GM18498 (cell line): ENCODE measurements around the gene DVL2.

ENCODE experiments used
- ATAC-seq: cut with Tn5 transposase; IDR thresholded peaks from one replicate; pipeline ENCODE4 v1.9.1; 2021; ENCODE audit warnings: mild to moderate bottlenecking, moderate library complexity; ENCODE audit not compliant: unreplicated experiment

Gene DVL2

DNA sequence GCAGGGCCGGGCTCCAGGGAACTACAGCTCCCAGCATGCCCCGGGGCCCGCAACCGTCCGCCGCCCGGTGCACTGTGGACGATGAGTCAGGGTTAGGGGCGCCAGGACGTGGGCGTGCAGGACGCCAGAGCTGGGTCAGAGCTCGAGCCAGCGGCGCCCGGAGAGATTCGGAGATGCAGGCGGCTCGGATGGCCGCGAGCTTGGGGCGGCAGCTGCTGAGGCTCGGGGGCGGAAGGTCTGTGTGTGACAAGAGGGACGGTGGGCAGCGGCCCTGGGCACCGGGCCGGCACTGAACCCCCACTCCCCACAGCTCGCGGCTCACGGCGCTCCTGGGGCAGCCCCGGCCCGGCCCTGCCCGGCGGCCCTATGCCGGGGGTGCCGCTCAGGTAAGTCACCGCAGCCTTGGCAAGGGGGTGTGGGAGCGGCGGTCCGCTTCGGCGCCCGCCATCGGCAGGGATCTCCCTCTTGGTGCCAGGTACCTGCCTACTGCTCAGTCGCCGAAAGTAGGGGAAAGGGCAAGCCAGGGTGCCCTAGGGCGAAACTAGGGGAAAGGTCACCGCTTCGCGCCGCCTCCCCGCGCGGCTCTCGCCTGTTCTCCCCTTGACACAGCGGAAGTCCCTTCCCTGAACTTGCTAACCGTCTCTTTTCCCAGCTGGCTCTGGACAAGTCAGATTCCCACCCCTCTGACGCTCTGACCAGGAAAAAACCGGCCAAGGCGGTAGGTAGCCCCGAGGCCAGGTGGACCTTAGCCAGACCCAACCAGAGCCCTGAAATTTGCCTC lies 14.3 kb downstream of the DVL2 start, which contains the start of the genes ACADVL and DLG4:
TSS of gene ACADVL (plus strand) at position 127 of the 781 bp plus-strand sequence. CDS start at position 174, 47 bp downstream.
TSS of gene DLG4 (minus strand) at position 25 of the 781 bp plus-strand sequence.
- ATAC-seq: peak; percentile 53

DNA sequence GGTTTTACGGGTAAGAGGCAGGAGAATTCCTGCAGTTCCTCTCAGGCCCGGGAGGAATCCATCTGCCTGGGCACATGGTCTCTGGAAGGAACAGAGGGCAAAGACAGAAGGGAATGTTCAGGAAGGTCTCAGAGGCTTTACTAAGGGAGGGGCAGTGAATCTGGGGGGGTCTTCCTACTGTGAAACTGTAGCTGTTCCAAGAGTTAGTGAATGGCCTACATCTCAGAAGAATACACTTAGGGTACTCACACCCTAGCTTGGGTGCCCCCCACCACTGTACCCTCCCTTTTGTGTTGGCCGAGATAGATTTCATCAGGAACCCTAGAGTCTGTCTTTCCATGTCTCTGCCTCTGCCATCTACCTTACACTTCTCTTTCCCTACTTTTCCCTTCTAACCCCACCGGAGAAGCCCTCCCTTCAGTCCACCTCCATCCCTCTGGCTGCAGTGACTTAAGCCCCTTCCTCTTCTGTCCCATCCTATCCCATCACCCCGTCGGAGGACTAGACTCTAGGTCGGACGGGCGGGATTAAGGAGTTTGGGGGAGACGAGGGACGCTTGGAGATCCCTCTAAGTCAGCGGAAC lies 15.0 kb downstream of the DVL2 start:
- ATAC-seq: no peak

DNA sequence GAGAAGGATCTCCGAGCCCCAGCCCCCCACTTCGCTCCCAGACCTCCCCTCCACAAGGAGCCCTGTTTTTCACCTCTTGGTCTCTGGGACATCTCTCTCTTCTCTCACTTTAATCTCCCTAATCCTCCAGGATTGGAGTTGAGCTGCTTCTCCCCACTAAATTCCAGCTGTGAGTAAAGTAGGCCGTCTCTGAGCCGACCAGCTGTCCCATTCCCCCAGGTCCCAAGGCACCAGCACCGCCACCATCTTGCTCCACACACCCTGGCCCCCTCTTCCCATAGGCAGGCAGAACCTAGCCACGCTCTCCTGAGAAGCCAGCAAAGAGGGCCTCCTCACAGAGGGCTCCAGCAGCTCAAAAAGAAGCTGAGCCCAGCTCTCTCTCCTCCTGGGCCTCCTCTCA lies 15.6 kb downstream of the DVL2 start:
- ATAC-seq: no peak

DNA sequence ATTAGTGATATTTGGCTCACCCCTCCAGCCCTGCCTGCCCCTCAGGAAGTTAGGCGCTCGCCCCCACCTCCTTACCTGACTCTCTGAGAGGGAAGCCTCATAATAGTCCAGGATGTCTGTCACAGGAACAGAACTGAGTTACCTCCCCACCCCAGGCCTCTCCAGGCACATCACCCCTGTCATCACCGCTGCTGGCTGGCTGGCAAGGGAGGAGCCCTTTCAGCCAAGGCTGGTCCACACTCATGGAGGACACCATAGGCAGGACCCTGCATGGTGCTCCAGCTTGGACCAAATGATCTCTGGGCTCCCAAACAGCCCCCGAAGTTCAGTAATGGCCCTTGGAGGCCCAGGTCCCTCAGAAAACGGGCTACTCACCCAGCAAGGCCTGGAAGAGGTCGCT lies 16.2 kb downstream of the DVL2 start:
- ATAC-seq: no peak

DNA sequence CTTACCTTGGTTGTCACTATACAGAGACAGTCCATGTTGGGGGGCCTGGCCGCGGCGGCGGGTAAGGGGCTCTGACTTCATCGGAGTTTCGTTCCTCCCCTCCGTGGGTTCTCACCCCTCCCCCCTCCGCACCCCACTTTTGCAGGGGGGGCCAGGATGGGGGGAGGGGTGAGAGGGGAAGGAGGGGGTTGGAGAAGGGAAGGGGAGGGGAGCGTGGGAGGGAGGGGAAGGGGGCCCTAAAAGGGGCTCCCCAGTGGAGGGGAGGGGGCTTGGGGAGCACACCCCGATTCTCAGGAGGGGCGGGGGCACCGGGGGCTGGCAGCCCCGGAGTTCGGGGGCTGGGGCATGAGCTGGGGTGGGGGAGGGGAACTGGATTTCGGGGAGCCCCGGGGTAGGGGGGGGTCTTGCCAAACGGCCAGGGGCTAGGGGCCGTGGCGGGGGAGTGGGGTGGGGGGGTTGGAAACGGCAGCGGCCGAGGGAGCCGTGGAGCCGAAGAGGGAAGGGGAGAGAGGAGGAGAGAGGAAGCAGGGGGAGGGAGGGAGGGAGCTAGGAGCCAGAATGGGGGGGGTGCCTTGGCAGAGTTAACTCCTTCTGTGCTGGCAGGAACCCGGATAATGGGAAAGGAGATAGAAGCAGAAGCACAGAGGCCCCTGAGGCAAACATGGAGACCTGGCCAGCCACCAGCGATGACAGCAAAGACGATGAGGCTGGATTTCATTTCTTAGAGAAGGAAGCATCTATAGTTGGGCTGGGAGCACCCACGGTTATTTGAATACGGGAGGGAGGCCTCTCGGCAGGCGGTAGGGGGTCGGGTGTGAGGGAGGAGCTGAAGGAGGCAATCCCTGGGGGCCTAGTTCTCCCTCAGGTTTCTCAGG lies 17.0 kb downstream of the DVL2 start:
- no peak for ATAC-seq

DNA sequence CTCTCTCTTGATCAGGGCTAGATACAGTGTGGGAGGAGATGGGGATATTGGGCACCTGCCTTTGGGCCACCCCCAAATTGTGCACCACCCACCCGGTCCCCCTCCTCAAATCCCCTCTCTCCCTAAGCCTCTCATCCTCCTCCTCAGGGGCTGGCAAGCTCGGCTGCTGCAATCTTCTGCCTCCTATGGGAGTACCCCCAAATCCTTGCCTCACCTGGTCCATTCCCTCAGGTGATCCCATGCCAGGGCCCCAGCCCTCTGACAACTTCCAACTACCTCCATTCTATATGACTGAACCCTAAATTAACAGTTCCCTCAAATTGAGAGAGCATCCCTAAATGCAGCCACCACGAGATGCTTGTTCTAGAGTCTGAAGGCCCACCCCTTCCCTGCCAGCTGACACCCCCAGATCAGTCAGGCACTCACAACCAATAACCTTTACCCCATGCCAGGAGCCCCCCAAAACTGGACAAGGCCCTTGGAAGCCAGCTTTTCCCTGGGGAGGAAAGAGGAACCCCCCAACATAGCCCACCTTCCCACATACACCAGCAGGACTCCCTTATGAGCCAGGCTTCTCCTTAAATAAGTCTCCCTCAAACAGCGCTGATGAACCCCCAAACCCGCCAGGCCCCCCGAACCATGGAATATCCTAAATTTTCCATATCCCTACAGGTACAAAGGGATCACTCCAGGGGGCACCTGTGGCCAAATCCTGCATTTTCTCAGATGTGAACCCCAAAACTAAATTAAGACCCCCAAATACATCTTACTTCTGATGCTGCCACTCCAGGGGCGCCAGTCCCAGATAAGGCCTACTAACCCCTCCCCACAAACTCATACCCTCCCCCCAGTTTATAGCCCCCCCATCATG lies 17.8 kb downstream of the DVL2 start:
- ATAC-seq: no peak

DNA sequence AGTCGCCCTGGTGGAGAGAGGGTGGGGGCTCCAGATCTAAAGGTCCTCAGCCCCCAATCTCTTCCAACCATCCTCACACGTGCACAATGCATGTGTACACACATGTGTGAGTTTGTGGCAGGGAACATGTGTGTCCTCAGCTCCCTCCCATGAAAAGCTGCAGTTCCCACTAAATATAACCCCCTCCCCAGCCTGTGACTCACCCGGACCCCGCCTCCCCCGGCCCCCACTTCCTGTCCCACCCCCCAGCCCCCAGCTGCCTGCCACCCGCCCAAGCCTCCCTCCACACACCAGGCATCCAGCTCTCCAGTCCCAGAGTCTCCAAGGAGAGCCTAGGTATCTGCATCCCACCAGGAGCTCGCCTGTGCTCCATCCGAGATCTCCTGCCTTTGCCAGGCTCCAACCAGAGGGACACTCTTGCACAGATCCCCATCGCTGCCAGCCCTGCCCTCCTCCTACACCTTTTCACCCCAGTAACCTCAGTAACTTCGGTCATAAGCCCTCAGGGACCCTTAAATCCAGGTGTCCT lies 18.6 kb downstream of the DVL2 start:
- no peak for ATAC-seq

DNA sequence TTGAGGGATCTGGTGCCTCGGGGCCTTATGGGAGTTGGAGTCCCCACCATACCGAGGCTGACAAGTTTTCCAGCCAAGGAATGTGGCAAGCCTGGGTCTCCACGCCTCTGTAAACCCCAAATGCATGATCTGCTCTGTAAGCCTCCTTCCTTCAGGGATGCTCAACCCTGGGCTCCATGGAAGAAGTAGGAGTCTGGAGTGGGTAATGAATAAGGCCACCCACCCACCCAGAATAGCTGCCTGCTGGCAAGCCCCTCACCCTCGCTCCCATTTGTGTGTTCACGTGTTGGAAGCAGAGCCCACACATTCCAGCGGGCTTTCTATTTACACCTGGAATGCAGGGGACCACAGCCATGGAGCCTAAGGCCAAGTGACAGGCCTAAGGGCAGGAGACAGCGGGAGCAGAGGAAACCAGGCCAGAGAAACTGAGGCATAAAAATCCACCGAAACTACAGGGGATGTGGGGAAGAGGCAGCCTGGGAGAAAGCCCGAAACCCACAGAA lies 19.1 kb downstream of the DVL2 start:
- ATAC-seq: no peak

DNA sequence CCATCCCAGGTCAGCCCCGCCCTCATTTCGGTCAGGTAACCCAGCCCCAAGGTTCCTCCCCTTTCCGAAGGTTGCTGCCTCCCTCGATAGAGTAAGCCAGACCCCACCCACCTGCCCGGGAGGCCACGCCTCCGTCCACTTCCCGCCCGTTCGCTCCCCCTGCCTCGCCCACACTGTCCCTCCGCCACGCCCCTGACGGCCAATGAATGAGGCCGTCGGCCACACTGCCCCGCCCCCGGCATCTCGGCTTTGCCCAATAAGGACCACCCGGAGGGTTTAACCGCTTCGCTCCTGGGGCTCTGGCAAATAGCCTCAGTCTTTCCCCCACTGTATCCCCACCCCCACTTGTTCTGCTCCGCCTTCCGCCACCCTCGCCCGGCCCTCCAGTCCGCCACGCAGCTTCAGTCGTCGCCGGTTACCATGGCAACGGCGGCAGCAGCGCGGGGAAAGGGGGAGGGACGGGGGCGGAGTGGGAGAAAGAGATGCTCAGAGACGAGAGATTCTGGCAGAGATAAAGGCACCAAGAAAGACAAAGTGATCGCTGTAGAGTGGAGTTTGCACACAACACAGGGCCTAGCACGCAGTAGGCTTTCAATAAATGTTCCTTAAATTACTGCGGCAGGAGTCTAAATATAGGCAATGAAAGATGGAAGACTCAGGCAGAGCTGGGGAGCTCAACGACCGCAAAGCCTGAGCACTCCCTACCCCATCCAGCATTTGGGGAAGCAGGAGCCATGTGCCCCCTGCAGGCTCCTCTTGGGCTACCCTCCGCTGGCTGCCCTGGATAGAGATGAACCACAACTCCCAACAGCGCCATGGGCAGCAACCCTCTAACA lies 19.8 kb downstream of the DVL2 start:
- peak; percentile 80 for ATAC-seq

DNA sequence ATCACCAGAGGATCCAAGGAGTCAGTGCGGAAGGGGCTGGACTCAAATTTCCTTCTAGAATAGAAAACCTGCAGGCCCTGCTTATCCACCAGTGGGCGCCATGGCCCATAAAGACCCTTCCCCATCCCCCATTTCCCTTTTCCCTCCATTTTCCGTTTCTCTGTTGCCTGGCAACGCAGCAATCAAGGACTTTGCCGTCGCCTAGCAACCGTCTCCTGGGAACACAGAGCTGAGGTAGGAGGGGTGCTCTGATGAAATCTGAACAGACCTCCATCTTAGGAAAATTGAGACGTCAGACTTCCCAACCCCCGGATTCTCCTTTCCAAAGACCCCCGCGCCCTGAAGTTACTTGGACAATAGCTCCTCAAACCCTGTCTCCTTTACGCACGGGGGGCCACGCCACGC lies 20.4 kb downstream of the DVL2 start:
- ATAC-seq: peak; percentile 5

DNA sequence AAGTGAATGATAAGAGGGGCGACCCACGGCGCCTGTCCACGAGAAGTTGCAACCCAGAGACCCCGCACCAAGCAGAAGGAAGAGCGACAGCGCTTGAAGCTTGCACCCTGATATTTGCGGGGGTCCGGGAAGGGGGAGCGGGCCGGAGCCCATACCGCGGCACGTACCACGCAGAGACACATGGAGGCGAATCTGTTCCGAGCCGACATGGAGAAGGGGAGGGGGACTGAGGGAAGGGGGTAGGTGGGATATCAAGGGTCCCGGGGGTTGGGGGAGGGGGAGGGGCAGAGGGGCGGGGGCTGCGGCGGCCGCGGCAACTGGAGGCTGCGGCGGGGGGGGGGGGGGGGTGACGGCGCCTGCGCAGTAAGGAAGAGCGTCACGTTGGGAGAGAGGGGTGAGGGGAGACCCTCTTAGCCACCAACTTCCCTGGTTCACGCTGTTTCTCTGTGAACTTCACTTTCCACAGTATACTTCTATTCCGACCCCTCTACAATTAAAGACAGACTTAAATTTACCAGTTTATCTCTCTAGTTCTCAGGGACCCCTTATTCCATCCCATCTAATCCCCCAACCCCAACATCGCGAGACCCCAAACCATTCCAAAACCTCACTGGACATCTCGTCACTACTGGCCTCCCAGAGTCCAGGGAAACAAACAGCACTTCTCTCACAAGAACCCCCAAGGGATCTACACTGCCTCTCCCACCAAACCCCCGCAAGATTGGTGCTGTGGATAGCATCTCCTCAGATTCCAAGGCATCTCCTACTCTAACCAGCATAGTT lies 22.6 kb downstream of the DVL2 start:
- no peak for ATAC-seq

DNA sequence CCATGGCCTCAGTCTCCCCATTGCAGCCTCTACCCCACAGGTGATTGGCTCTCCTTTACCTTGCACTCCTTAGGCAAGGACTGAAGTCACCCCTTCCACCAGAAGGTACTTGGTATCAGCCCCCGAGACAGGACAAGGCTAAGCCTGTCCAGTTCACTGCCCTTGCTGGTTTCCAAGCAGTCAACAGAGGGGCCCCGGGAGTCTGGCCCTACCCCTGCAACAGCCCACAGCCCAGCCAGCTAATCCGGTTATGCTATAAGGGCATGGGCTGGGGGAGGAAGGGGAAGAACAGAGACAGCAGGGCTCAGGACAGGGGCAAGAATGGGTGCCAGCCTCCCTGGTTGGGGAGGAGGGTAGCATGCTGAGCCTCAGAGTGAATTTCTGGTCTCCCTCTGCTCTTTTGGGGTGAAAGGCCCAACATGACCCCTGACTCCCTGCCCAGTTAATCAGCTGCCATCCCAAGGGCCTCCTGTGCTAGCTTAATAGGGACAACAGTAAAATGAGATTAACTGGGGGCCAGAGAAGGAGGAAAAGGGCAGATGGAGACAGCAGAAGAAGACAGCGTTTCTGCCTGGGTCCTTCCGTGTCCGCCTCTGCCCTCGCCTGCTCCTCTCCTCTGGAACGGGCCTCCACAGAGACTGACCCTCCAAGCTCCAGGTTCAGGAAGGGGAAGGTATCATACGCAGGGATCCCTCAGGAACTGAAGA lies 25.4 kb downstream of the DVL2 start:
- no peak for ATAC-seq

DNA sequence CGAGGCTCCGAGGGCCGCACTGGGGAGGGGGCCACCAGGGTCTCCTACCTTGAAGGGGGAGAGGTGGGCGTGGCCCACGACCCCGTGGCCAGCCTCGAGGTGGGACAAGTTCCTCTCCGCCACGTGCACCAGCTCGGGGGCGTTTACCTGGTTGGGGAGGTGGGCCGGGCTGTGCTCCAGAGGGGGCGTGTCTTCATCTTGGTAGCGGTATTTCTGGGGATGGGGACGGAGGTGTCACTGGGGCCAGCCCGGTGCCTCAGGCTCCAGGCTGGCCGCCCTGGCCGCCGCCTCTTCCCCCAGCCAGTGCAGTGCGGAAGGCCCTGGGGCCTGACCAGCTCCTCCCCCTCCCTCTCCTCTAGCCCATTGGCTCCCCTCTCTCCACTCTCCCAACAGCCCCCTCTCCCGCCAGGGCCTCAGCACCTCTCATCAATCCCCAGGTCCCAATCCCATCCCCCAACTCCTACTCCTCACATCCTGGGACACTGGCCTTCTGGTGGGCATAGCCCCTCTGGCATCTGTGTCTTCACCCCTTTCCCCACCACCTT lies 26.2 kb downstream of the DVL2 start:
- no peak for ATAC-seq

DNA sequence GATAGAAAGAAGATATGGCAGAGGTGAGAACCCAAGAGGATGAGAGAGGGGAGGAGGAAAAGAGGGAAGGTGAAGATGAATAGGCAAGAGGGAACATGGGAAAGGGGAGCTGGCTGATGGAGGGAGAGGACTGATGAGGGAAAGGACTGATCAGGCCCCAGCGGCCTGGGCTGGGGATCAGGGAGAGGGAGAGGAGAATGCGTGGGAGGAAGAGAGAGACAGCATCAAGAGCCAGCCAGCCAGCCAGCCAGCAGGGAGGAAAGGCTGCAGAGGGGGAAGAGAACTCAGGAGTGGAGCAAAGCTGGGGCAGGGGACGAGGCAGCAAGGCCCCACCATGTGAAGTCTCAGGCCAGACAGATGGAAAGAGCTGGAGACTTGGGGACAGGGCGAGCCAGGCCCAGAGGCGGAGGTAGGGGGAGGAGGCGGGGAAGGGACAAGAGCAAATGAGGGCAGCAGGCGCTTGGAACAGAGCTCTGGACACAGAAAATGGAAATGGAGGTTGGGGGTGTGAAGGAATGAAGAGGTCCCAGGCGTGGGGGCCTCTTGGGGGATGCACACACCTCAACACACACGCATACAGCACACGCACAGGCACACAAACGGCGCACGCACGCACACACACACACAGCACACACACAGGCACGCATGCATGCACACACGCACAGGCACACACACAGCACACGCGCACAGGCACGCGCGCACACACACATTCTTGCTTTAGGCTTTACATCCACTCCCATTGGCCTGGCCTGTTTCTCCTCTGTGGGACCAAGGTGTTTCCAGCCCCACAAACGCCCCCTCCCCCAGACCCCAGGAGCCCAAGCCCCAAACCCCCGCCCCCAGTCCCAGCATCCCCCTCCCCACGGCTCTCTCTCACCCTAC lies 27.0 kb downstream of the DVL2 start:
- ATAC-seq: no peak

DNA sequence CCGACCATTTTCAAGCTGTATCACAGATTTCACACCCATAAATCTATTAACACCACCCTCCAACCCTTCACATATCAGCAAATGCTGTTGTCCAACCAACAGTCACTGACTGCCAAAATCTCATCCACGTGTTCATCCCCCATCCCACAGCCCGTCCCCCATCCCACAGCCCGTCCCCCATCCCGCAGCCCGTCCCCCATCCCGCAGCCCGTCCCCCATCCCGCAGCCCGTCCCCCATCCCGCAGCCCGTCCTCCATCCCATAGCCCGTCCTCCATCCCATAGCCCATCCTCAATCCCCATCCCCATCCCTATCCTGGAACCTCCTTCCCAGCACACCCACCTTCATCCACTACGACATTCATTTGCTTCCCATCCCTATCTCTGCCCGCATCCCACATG lies 28.8 kb downstream of the DVL2 start:
- no peak for ATAC-seq

DNA sequence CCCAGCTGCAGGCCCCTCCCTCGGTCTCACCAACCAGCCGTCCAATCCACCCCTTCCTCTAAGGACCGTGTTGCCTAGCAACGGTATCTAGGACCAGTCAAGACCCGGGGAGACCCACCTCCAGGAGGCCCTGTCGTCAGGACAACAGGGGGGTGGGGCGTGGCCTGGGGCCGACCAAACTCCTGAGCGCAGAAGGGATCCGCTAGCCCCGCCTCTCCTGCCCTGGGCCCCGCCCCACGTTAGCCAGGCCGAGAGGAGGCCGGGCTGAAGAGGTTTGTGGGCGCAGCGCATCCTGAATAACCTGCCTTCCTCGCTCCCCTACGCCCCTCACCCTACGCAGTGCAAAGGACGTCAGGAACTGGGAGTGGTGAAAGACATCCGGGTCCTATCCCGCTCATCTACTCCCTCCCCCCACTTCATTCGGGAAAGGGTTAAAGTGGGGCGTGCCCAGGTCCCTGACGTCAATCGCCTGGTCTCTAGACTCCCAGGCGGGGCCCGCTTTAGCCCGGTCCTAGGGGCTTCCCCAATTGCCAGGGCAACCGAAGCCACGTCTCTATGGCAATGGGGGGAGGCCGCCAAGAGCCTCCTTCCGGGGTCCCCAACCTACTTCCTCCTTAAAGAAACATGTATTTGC lies 29.4 kb downstream of the DVL2 start:
- peak; percentile 83 for ATAC-seq
